Endothelial cell of umbilical vein (primary cell): Measurements from ENCODE around the gene PTPRE. TPM values are rescaled to one million over a fixed set of nuclear protein-coding genes. Genes with fewer than 3 reads are reported as not detected.

ENCODE experiments used
- BruUV-seq: library from RNA; stranded (reverse); fragments of 400-500 nt; replicated peaks from 2 replicates; lab custom pipeline; 2021; lab: Mats Ljungman, UMichigan
- CTCF ChIA-PET: fragments of 300-600, 350-600 bp; sonication (Branson Sonifier 250); formaldehyde crosslinking; loops from one replicate; lab custom pipeline; 2021; ENCODE audit warnings: antibody characterized with exemption, inconsistent platforms; lab: Charles Lee
- POLR2A ChIA-PET: fragments of 300-600, 350-600 bp; sonication (Branson Sonifier 250); formaldehyde crosslinking; loops from one replicate; lab custom pipeline; 2021; ENCODE audit warnings: antibody characterized with exemption, inconsistent platforms; lab: Charles Lee
- DNase-seq: peaks from one replicate; pipeline ENCODE4 v3.0.0-alpha.2; 2011; ENCODE audit warnings: low read depth, low spot score
- FAIRE-seq: peaks from 2 replicates; lab custom pipeline; 2011; peaks lifted over from hg19 to GRCh38; lab: Jason Lieb, UNC
- H2AFZ ChIP-seq: 2 replicates; pipeline ENCODE4 v1.6.0; 2012; ENCODE audit warnings: low read depth, low read length, control low read depth, inconsistent platforms
- H3K27ac ChIP-seq: 2 replicates; pipeline ENCODE4 v1.5.1; 2011; ENCODE audit warnings: low read depth, mild to moderate bottlenecking, control low read depth, low read length, moderate library complexity; ENCODE audit not compliant: insufficient read depth
- H3K27me3 ChIP-seq, 2 experiments: 2 replicates each; pipeline versions ENCODE4 v1.6.0 to v1.6.1; 2011; ENCODE audit warnings: low read length in 2 of 2, mixed read lengths in 1 of 2; ENCODE audit not compliant: control insufficient read depth in 2 of 2, insufficient read depth in 2 of 2
- H3K36me3 ChIP-seq, 2 experiments: 2 replicates in 1 of 2; 3 replicates in 1 of 2; pipeline ENCODE4 v1.5.1; 2011; ENCODE audit warnings: low read length in 2 of 2, mild to moderate bottlenecking in 1 of 2, moderate library complexity in 1 of 2; ENCODE audit not compliant: control insufficient read depth in 2 of 2, insufficient read depth in 2 of 2; ENCODE audit errors: extremely low read depth in 1 of 2
- H3K4me1 ChIP-seq: 3 replicates; pipeline ENCODE4 v1.5.1; 2011; ENCODE audit warnings: mild to moderate bottlenecking, low read length; ENCODE audit not compliant: control insufficient read depth, insufficient read depth; ENCODE audit errors: extremely low read depth
- H3K4me2 ChIP-seq: 2 replicates; pipeline ENCODE4 v1.6.1; 2011; ENCODE audit warnings: low read length, control low read depth, mixed read lengths; ENCODE audit not compliant: insufficient read depth
- H3K4me3 ChIP-seq, 3 experiments: fragments of 200-600 bp in 1 of 3; sonication (generic), shearing (Covaris generic) in 1 of 3; replicated peaks in 1 of 3; 2 replicates each; pipeline ENCODE4 v1.5.1; 2011 to 2016; ENCODE audit warnings: control low read depth in 3 of 3, low read length in 3 of 3, mild to moderate bottlenecking in 2 of 3, inconsistent platforms in 1 of 3, low read depth in 1 of 3, moderate library complexity in 1 of 3; ENCODE audit not compliant: insufficient read depth in 1 of 3
- H3K79me2 ChIP-seq: 2 replicates; pipeline ENCODE4 v1.6.0; 2012; ENCODE audit warnings: low read length, inconsistent platforms; ENCODE audit not compliant: control insufficient read depth, insufficient read depth
- H3K9ac ChIP-seq: replicated peaks from 2 replicates; pipeline ENCODE3; 2011; ENCODE audit warnings: low read length, control low read depth; ENCODE audit not compliant: insufficient read depth; ENCODE audit errors: extremely low read depth
- H3K9me1 ChIP-seq: replicated peaks from 3 replicates; pipeline ENCODE4 v1.6.0; 2011; ENCODE audit warnings: mild to moderate bottlenecking, low read length; ENCODE audit not compliant: control insufficient read depth, insufficient read depth; ENCODE audit errors: extremely low read depth
- H3K9me3 ChIP-seq: replicated peaks from 2 replicates; pipeline ENCODE4 v1.5.1; 2012; ENCODE audit warnings: low read length, inconsistent platforms; ENCODE audit not compliant: control insufficient read depth, insufficient read depth
- H4K20me1 ChIP-seq: replicated peaks from 2 replicates; pipeline ENCODE3; 2011; ENCODE audit warnings: mild to moderate bottlenecking, low read length; ENCODE audit not compliant: control insufficient read depth, insufficient read depth; ENCODE audit errors: extremely low read depth
- CTCF ChIP-seq, 2 donors: IDR thresholded peaks; 1 replicate in 1 of 2; 2 replicates in 1 of 2; pipeline ENCODE4 v1.5.1; 2011; ENCODE audit warnings: low read length in 2 of 2, mild to moderate bottlenecking in 2 of 2, moderate library complexity in 2 of 2, control low read depth in 1 of 2, inconsistent platforms in 1 of 2, low read depth in 1 of 2; ENCODE audit not compliant: insufficient read depth in 1 of 2; ENCODE audit errors: extremely low read depth in 1 of 2
- JUN ChIP-seq: IDR thresholded peaks from 2 replicates; pipeline ENCODE4 v1.6.1; 2011; ENCODE audit warnings: borderline replicate concordance, low read depth; ENCODE audit not compliant: insufficient read length, insufficient read depth
- POLR2AphosphoS5 ChIP-seq: IDR thresholded peaks from 2 replicates; pipeline ENCODE4 v1.6.1; 2012; ENCODE audit warnings: low read depth, mild to moderate bottlenecking, control low read depth, low read length, moderate library complexity; ENCODE audit not compliant: insufficient read depth
- dilution Hi-C: fragments of 300-500 bp; cut with MboI; formaldehyde crosslinking; loops from one replicate; pipeline ENCODE4 v1.15.0; 2019; ENCODE audit warnings: low sequenced_read_pairs; ENCODE audit not compliant: extremely low pct_ligation_motif_present
- intact Hi-C: fragments of 100-400 bp; cut with micrococcal nuclease; formaldehyde crosslinking; loops from one replicate; pipeline ENCODE4 v1.10.0; 2022
- polyA plus RNA-seq, 4 experiments: library from polyadenylated mRNA; depleted of rRNA in 3 of 4; stranded (reverse) in 3 of 4; unstranded in 1 of 4; fragments of >200 nt; gene quantifications; 2 replicates each; pipeline versions ENCODE4 v1.2.1 to v1.2.3, GENCODE V29; 2011 to 2012; ENCODE audit warnings: missing spikeins in 1 of 4
- total RNA-seq: library from RNA; stranded (reverse); gene quantifications from 2 replicates; pipeline ENCODE4 v1.2.3, GENCODE V29; 2021

Gene PTPRE
- total and polyA plus RNA-seq, 2 donors (not counting 3 experiments of a cell fraction or from before 2014, with no cell fraction given): 37.3 to 116 TPM

GRCh38 chr10:128067691-128068397, 160.9 kb downstream of the PTPRE start:
- no peak overlapping the region for H3K9ac ChIP-seq
- no peaks in the 10 kb centered on the region for H3K79me2 ChIP-seq
- FAIRE-seq (no peak), DNase-seq (no peak)
- H3K4me1 ChIP-seq: peaks cover 12% of the 10 kb centered on the region
- H3K4me3 ChIP-seq: no peak overlapping the region
- no peak overlapping the region for H3K4me2 ChIP-seq
- no peak overlapping the region for H2AFZ ChIP-seq
- peaks cover 8 to 79% of the 10 kb centered on the region in 2 experiments for H3K36me3 ChIP-seq
- BruUV-seq: no TSS peak
- ChIA-PET POLR2A (no interaction called here), CTCF (interaction anchor here (1.9 to 2.4 kb wide), 2 partner anchors 32 to 57 kb away, joined by 57 to 72 read pairs; no protein-coding TSS in a partner anchor)
- no peaks in the 10 kb centered on the region for H3K9me1 ChIP-seq
- no peaks in the 10 kb centered on the region for H3K27me3 ChIP-seq
- dilution Hi-C loops: no loop called here
- intact Hi-C loops: loop anchor here (2.0 kb wide), 1 partner anchor 49 kb away; no protein-coding TSS in a partner anchor
- H4K20me1 ChIP-seq: no peaks in the 10 kb centered on the region
- TF ChIP-seq CTCF (IDR thresholded peaks at IDR 0.05; ENCODE audit: extremely low read depth in 1 of 2, insufficient read depth in 1 of 2, low read depth in 1 of 2, low read length in 2 of 2) (no peak), JUN (peak; percentile 10), POLR2AphosphoS5 (no peak)
- no peaks in the 10 kb centered on the region for H3K9me3 ChIP-seq
- no peak overlapping the region for H3K27ac ChIP-seq
